ENCODE measurements around the gene WNK2.
"Not testable (repeated sequence)": the region's sequence is repeated elsewhere in the genome, so short reads cannot be mapped to it uniquely, and the experiment has no call there.

The WNK2 gene

GRCh38 chr9:93308158-93308602 lies 124.2 kb downstream of the WNK2 start:
- DNase-seq (ENCODE audit: low spot score), result no peak

GRCh38 chr9:93308676-93309075 lies 124.7 kb downstream of the WNK2 start:
- no peak for DNase-seq (ENCODE audit: low spot score)

- no peak for DNase-seq (ENCODE audit: low spot score)
Measured at GRCh38 chr9:93309889-93310425, 126.0 kb downstream of the WNK2 start.

- DNase-seq (ENCODE audit: low spot score), result no peak
Measured at GRCh38 chr9:93315118-93315517, 131.2 kb downstream of the WNK2 start.

- DNase-seq (ENCODE audit: low spot score), result no peak
Measured at GRCh38 chr9:93315960-93316359, 132.0 kb downstream of the WNK2 start.

- no peak for DNase-seq (ENCODE audit: low spot score)
Measured at GRCh38 chr9:93316726-93317494, 133.0 kb downstream of the WNK2 start.

GRCh38 chr9:93317495-93318094 lies 133.7 kb downstream of the WNK2 start:
- no peak for DNase-seq (ENCODE audit: low spot score)

- DNase-seq (ENCODE audit: low spot score), result no peak
Measured at GRCh38 chr9:93318480-93318879, 134.5 kb downstream of the WNK2 start.

GRCh38 chr9:93319301-93319991 lies 135.5 kb downstream of the WNK2 start:
- DNase-seq (ENCODE audit: low spot score), result no peak

- no peak for DNase-seq (ENCODE audit: low spot score)
Measured at GRCh38 chr9:93319992-93320500, 136.1 kb downstream of the WNK2 start.

GRCh38 chr9:93320591-93321219 lies 136.8 kb downstream of the WNK2 start:
- DNase-seq (ENCODE audit: low spot score), result no peak

- DNase-seq (ENCODE audit: low spot score), result no peak
Measured at GRCh38 chr9:93321220-93321610, 137.3 kb downstream of the WNK2 start.

GRCh38 chr9:93323446-93323954 lies 139.6 kb downstream of the WNK2 start:
- not testable (repeated sequence) for DNase-seq (ENCODE audit: low spot score)

GRCh38 chr9:93324191-93324834 lies 140.4 kb downstream of the WNK2 start:
- no peak for DNase-seq (ENCODE audit: low spot score)

- DNase-seq (ENCODE audit: low spot score), result no peak
Measured at GRCh38 chr9:93325307-93326035, 141.5 kb downstream of the WNK2 start.

- DNase-seq (ENCODE audit: low spot score), result no peak
Measured at GRCh38 chr9:93326056-93326455, 142.1 kb downstream of the WNK2 start.

- DNase-seq (ENCODE audit: low spot score), result no peak
Measured at GRCh38 chr9:93326654-93327053, 142.7 kb downstream of the WNK2 start.

- DNase-seq (ENCODE audit: low spot score), result no peak
Measured at GRCh38 chr9:93329629-93330280, 145.8 kb downstream of the WNK2 start.

GRCh38 chr9:93332317-93332716 lies 148.4 kb downstream of the WNK2 start:
- no peak for DNase-seq (ENCODE audit: low spot score)

- DNase-seq (ENCODE audit: low spot score), result no peak
Measured at GRCh38 chr9:93336720-93337119, 152.8 kb downstream of the WNK2 start.

Measured in kidney capillary endothelial cell (primary cell).